Right renal pelvis (tissue), 4 donors: ENCODE data around the gene CYSLTR1. TPM values are rescaled to one million over a fixed set of nuclear protein-coding genes. Genes with fewer than 3 reads are reported as not detected.
"Not testable (repeated sequence)": the region's sequence is repeated elsewhere in the genome, so short reads cannot be mapped to it uniquely, and the experiment has no call there.

Experiments used
- DNase-seq, 4 donors: peaks; one replicate each; pipeline ENCODE4 v3.0.0-alpha.2; 2013; ENCODE audit warnings: low read depth in 4 of 4, low spot score in 3 of 4, missing footprints in 1 of 4
- polyA plus RNA-seq, 4 donors: library from polyadenylated mRNA; unstranded; fragments of 120-200 nt; gene quantifications; one replicate each; pipeline ENCODE4 v1.2.1, GENCODE V29; 2013; ENCODE audit not compliant: insufficient read length in 4 of 4

CYSLTR1 gene, protein sequence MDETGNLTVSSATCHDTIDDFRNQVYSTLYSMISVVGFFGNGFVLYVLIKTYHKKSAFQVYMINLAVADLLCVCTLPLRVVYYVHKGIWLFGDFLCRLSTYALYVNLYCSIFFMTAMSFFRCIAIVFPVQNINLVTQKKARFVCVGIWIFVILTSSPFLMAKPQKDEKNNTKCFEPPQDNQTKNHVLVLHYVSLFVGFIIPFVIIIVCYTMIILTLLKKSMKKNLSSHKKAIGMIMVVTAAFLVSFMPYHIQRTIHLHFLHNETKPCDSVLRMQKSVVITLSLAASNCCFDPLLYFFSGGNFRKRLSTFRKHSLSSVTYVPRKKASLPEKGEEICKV
- 1 to 10 TPM; 1.6 to 3.4 (median 2.6) TPM for polyA plus RNA-seq

DNA sequence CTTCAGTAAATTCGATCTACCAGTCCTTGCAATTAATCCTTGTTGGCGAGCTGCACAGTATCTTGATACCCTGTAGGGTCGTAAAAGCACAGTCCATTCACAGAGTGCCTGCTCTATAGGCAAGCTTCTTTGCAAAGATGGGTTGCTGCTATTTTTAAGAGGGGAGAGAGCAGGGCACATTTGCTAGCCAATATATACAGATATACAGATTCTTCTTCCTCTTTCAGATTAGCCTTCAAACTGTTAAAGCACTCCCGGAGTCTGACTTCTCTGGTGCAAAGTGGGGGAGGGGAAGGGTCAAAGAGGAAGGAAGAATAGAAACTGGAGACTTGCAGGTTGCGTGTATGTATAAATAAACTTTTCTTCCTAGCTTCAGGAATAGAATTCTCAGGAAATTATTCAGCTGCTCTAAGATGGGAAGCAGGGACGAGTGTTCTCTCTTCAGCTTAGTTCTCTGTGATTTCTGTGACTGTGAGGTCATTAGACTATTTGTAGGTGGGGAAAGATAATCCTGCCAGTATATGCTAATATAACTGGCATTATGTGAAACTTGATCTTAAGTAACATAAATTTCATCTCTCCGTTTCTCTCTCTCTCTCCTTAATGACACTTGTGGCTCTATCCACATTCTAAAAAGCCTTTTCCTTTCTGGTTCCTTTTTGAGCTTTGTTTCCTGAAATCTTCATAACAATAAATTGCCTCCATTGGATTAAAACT lies at the start of gene CYSLTR1:
Gene CYSLTR1 (minus strand): TSS at position 242 of the 717 bp plus-strand sequence. CDS start 53,865 bp downstream, outside the sequence.
- DNase-seq = no peak

- no peak for DNase-seq
These were observed 49.8 kb upstream of the CYSLTR1 start for GRCh38 chrX:78377186-78377585.

GRCh38 chrX:78375894-78376293 lies 48.5 kb upstream of the CYSLTR1 start:
- DNase-seq = peak in 3 of 4 donors; percentile 1 to 3 (median 2)

DNA sequence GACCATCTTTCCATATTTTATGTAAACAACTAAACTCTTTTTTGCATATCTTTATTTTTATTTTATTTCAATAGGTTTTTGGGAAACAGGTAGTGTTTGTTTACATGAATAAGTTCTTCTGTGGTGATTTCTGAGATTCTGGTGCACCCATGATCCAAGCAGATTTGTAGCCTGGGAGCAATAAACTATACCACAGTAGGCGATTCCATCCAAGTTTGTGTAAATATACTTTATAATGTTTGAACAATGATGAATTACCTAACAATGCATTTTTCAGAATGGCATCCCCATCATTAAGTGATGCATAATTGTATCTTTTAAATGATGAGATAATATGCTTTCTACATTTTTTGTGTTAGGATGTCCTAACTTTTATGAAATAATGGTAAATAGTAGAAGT lies 39.2 kb upstream of the CYSLTR1 start:
- no peak for DNase-seq

DNA sequence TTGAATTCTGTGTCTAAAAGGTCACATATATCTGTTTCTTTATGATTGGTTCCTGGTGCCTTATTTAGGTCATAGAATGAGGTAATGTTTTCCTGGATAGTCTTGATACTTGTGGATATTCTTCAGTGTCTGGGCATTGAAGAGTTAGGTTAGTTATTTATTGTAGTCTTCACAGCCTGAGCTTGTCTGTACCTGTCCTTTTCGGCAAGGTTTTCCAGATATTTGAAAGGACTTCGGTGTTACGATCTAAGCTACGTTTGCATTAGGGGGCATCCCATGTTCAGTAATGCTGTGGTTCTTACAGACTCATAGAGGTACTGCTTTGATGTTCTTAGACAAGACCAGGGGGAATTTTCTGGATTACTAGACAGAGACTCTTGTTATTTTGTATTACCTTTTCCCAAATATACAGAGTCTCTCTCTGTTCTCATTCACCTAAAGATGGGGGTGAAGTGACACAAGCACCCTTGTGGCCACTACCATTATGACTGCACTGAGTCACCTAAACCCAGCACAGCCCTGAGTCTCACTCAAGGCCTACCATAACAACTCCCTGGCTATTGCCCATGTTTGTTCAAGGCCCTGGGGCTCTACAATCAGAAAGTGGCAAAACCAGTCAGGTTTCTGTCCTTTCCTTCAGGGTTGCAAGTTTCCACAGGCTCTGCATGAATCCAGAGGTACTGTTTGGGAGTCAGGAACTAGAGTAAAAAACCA lies 30.1 kb upstream of the CYSLTR1 start:
- no peak for DNase-seq

- no peak for DNase-seq
These were observed 6.1 kb upstream of the CYSLTR1 start for GRCh38 chrX:78333521-78333920.

DNA sequence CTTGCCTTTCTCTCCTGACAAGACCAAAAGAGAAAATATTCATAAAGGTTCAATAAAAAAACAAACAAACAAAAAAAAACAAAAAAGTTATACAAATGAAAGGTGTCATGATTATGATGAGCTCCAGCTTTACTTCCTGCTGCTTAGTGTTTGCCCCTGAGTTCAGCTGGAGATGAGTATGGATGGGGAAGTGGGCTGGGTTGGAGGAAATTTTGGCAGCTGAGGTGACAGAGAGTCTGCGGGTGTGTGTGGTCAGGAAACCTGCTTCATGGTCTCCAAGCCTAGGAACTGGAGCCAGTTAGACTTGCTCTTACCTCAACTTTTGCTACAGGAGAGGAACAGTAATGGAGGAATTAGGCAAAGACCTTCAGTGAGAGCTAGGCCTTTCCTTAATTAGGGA lies 4.3 kb upstream of the CYSLTR1 start:
- DNase-seq = no peak

DNA sequence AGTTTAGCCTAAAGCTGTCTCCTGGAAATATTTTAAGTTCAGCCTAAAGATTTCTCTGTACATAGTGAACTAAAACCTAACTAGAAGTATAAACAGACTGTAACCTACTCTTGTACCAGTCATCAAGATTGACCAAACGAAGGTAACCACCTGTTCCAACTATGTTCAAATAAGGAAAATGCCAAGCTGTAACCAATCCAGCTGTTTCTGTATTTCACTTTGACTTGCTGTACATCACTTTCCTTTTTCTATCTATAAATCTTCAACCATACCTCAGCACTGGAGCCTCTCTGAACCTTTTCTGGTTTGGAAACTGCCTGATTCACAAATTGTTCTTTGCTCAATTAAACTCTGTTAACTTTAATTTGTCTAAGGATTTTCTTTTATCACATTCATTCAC lies 3.1 kb upstream of the CYSLTR1 start:
- no peak for DNase-seq

GRCh38 chrX:78330068-78330467 lies 2.7 kb upstream of the CYSLTR1 start:
- DNase-seq = no peak

DNA sequence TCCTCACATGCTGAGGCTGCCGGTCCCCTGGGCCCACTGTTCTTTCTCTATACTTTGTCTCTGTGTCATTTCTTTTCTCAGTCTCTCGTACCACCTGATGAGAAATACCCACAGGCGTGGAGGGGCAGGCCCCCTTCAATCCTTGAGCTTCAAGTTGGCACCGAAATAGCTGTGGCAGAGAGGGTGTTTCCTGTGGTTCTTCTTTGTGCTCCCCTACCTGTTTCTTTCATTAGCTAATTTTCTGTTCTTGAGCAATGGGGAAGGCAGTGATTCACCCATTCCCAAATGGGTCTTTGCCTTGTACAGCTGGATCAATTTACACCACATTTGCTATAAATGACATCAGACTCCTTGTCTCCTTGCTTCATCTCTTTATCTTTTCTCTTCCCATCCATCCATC lies 2.1 kb upstream of the CYSLTR1 start:
- DNase-seq = no peak

GRCh38 chrX:78326401-78326800 lies 1.0 kb downstream of the CYSLTR1 start:
- no peak for DNase-seq

DNA sequence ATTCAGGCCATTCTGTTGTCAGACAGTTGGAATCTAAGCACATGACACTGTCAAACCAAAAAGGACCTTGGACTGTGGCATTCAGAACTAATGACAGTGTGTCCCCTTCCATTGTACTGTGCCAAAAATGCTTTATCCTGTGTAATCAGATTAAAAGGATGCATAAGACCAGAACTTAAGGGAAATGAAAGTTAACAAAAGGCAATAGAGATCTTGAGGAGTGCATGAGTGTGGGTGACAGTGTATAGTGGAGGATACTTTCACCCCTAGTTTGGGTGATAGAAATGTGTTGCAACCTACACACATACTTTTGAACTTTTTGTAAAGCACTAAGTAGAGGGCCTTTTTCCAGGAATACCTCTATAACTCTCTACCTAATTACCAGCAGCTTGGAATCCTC lies 4.5 kb downstream of the CYSLTR1 start:
- no peak for DNase-seq

- DNase-seq = no peak
These were observed 5.6 kb downstream of the CYSLTR1 start for GRCh38 chrX:78321809-78322208.

- no peak for DNase-seq
These were observed 11.1 kb downstream of the CYSLTR1 start for GRCh38 chrX:78316265-78316664.

- DNase-seq = no peak
These were observed 11.7 kb downstream of the CYSLTR1 start for GRCh38 chrX:78315745-78316144.

GRCh38 chrX:78314561-78314960 lies 12.8 kb downstream of the CYSLTR1 start:
- no peak for DNase-seq

- no peak for DNase-seq
These were observed 13.9 kb downstream of the CYSLTR1 start for GRCh38 chrX:78313526-78313925.

- no peak for DNase-seq
These were observed 19.7 kb downstream of the CYSLTR1 start for GRCh38 chrX:78307665-78308064.

GRCh38 chrX:78303086-78303485 lies 24.3 kb downstream of the CYSLTR1 start:
- no peak for DNase-seq

DNA sequence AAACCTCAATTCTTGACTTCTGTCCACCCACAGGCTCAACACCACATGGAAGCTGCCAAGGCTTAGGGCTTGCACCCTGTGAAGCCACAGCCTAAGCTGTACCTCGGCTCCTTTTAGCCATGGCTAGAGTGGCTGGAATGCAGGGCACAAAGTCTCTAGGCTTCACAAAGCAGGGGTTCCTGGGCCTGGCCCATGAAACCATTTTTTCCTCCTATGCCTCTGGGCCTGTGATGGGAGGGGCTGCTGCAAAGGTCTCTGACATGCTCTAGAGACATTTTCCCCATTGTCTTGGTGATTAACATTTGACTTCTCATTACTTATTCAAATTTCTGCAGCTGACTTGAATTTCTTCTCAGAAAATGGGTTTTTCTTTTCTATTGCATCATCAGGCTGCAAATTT lies 26.5 kb downstream of the CYSLTR1 start:
- not testable (repeated sequence) for DNase-seq

DNA sequence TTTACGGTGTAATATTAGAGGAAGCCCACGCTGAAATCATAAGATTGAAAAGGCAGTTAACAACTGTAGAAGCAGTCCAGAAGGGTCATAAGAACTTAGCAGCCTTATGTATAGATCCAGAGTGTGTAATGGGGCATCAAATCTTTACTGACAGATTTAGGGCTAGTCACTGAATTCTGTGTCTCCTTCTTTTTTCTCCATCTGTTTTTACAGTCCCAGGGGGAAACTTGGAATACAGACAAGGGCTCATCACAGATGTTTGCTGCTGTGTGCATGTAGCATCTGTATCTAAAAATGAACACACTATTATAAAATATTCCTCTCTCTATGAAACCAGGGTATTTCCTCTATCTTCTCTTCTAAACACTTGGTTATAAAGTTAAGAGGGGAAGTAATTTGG lies 43.9 kb downstream of the CYSLTR1 start:
- no peak for DNase-seq
